Neuronal stem cell (in vitro differentiated cells): ENCODE measurements around the gene MAPK11.
A peak's percentile ranks its signal among the peaks of the same experiment; 100 is the strongest.

ENCODE experiments used
- DNase-seq: peaks from one replicate; pipeline ENCODE4 v3.0.0-alpha.2; 2013; ENCODE audit warnings: low spot score
- H2AFZ ChIP-seq: one replicate; pipeline ENCODE4 v1.6.1; 2013; ENCODE audit warnings: mild to moderate bottlenecking, low read length, inconsistent platforms
- H2AK5ac ChIP-seq: 2 replicates; pipeline ENCODE4 v1.6.1; 2013; ENCODE audit warnings: low read depth, mild to moderate bottlenecking, inconsistent platforms, low read length, moderate library complexity, mixed read lengths
- H2BK120ac ChIP-seq: 2 replicates; pipeline ENCODE4 v1.6.1; 2013; ENCODE audit warnings: low read depth, mild to moderate bottlenecking, inconsistent platforms, low read length, moderate library complexity, mixed read lengths
- H2BK12ac ChIP-seq: one replicate; pipeline ENCODE4 v1.6.1; 2013; ENCODE audit warnings: low read length, inconsistent platforms
- H2BK15ac ChIP-seq: 2 replicates; pipeline ENCODE4 v1.6.1; 2013; ENCODE audit warnings: mild to moderate bottlenecking, low read length, inconsistent platforms, mixed read lengths
- H2BK5ac ChIP-seq: one replicate; pipeline ENCODE4 v1.6.1; 2013; ENCODE audit warnings: inconsistent platforms, mild to moderate bottlenecking, low read length, moderate library complexity
- H3K14ac ChIP-seq: one replicate; pipeline ENCODE4 v1.6.1; 2013; ENCODE audit warnings: low read length, inconsistent platforms
- H3K18ac ChIP-seq: 2 replicates; pipeline ENCODE4 v1.6.1; 2013; ENCODE audit warnings: low read length, inconsistent platforms
- H3K23ac ChIP-seq: 2 replicates; pipeline ENCODE4 v1.6.1; 2013; ENCODE audit warnings: low read depth, mild to moderate bottlenecking, mixed read lengths, low read length, inconsistent platforms; ENCODE audit not compliant: poor library complexity
- H3K27ac ChIP-seq: replicated peaks from 3 replicates; pipeline ENCODE4 v1.5.1; 2013; ENCODE audit warnings: low read length, inconsistent platforms
- H3K27me3 ChIP-seq, 3 experiments: 2 replicates each; pipeline ENCODE4 v1.6.1; 2013; ENCODE audit warnings: low read length in 3 of 3, mild to moderate bottlenecking in 2 of 3, inconsistent platforms in 1 of 3, low read depth in 1 of 3, mixed read lengths in 1 of 3, moderate library complexity in 1 of 3; ENCODE audit not compliant: control insufficient read depth in 3 of 3, insufficient read depth in 3 of 3
- H3K36me3 ChIP-seq, 2 donors: replicated peaks in 1 of 2; 2 replicates each; pipeline ENCODE4 v1.6.1; 2013; ENCODE audit warnings: low read length in 2 of 2; ENCODE audit not compliant: control insufficient read depth in 2 of 2, insufficient read depth in 2 of 2
- H3K4ac ChIP-seq: 2 replicates; pipeline ENCODE4 v1.6.1; 2013; ENCODE audit warnings: inconsistent platforms, mild to moderate bottlenecking, low read length, moderate library complexity
- H3K4me1 ChIP-seq, 2 donors: 1 replicate in 1 of 2; 2 replicates in 1 of 2; pipeline ENCODE4 v1.6.1; 2013; ENCODE audit warnings: low read length in 2 of 2, low read depth in 1 of 2; ENCODE audit not compliant: control insufficient read depth in 2 of 2, insufficient read depth in 1 of 2
- H3K4me2 ChIP-seq: one replicate; pipeline ENCODE4 v1.6.1; 2013; ENCODE audit warnings: mild to moderate bottlenecking, low read length, inconsistent platforms; ENCODE audit not compliant: insufficient read depth, poor library complexity, severe bottlenecking
- H3K4me3 ChIP-seq, 2 donors: 2 replicates each; pipeline ENCODE4 v1.5.1; 2013; ENCODE audit warnings: low read length in 2 of 2, mild to moderate bottlenecking in 2 of 2, inconsistent platforms in 1 of 2, moderate library complexity in 1 of 2
- H3K79me1 ChIP-seq: one replicate; pipeline ENCODE4 v1.6.1; 2013; ENCODE audit warnings: low read depth, mild to moderate bottlenecking, inconsistent platforms, low read length, moderate library complexity
- H3K9ac ChIP-seq: one replicate; pipeline ENCODE4 v1.6.1; 2013; ENCODE audit warnings: mild to moderate bottlenecking, low read depth, low read length, inconsistent platforms; ENCODE audit not compliant: poor library complexity
- H3K9me3 ChIP-seq, 2 donors: replicated peaks in 1 of 2; 2 replicates each; pipeline versions ENCODE3 to v1.6.1; 2013; ENCODE audit warnings: low read length in 2 of 2, mild to moderate bottlenecking in 2 of 2, inconsistent platforms in 1 of 2, low read depth in 1 of 2, mixed read lengths in 1 of 2, moderate library complexity in 1 of 2; ENCODE audit not compliant: control insufficient read depth in 2 of 2, insufficient read depth in 1 of 2
- H4K8ac ChIP-seq: one replicate; pipeline ENCODE4 v1.6.1; 2013; ENCODE audit warnings: low read depth, mild to moderate bottlenecking, inconsistent platforms, low read length, moderate library complexity
- H4K91ac ChIP-seq: one replicate; pipeline ENCODE4 v1.6.1; 2013; ENCODE audit warnings: low read length, low read depth, mild to moderate bottlenecking, inconsistent platforms; ENCODE audit not compliant: poor library complexity
- WGBS, 2 donors: extraction: QIAGEN DNeasy Blood & Tissue Kit; methylation state at CpG; one replicate each; pipeline ENCODE4 v1.1.7; 2013; ENCODE audit warnings: missing lambda C conversion rate in 2 of 2, mixed read lengths in 1 of 2; ENCODE audit not compliant: insufficient read length in 2 of 2, insufficient replicate concordance in 1 of 2; ENCODE audit errors: extremely low coverage in 2 of 2; 5-methylcytosine and 5-hydroxymethylcytosine counted together

Gene MAPK11

GRCh38 chr22:50281957-50282356 is 11.8 kb upstream of the MAPK11 start:
- no peak overlapping the region for H2BK5ac ChIP-seq
- peak overlapping the region; percentile 43 for H3K23ac ChIP-seq
- H2BK120ac ChIP-seq, result no peak overlapping the region
- no peak overlapping the region for H2BK12ac ChIP-seq
- no peak overlapping the region for H2AK5ac ChIP-seq
- no peak overlapping the region for H2BK15ac ChIP-seq
- no peak overlapping the region for H3K9ac ChIP-seq
- H3K36me3 ChIP-seq, result peaks cover 71 to 93% of the 10 kb centered on the region in 2 donors
- H4K8ac ChIP-seq, result no peak overlapping the region
- no peaks in the 10 kb centered on the region for H3K9me3 ChIP-seq
- H3K4me1 ChIP-seq, result no peaks in the 10 kb centered on the region
- no peaks in the 10 kb centered on the region for H3K27me3 ChIP-seq
- H3K14ac ChIP-seq, result no peak overlapping the region
- H3K79me1 ChIP-seq, result peaks cover 10% of the 10 kb centered on the region
- WGBS, 2 donors, result no CpG with 5 or more reads among the region's 25 CpGs
- no peak overlapping the region for H2AFZ ChIP-seq
- no peak overlapping the region for H3K18ac ChIP-seq
- no peak overlapping the region for H4K91ac ChIP-seq
- H3K4me3 ChIP-seq, result no peak overlapping the region
- no peak for DNase-seq
- no peak overlapping the region for H3K27ac ChIP-seq
- no peak overlapping the region for H3K4ac ChIP-seq
- H3K4me2 ChIP-seq, result no peak overlapping the region

DNA sequence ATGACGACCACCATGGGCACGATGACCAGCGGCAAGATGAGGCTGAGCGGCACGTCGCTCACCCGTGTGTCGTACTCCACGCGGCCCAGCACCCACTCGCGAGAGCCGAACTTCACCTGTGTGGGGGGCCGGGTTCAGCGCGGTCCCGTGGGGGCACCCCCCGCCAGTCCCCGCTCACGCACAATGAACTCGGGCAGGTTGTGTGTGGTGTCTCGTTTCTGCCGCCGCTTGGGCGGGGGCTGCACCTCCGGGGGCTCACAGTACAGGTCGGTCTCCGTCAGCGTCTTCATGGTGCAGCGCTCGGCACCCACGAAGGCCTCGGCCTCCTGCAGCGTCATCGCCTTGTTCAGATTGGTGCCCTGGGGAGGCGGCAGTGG is 11.2 kb upstream of the MAPK11 start:
- Histone ChIP-seq H3K4me1 (no peaks in the 10 kb centered on the region), H2BK15ac (no peak overlapping the region), H3K9ac (no peak overlapping the region), H3K79me1 (peaks cover 6% of the 10 kb centered on the region), H3K27ac (no peak overlapping the region), H3K4me3 (no peak overlapping the region), H3K9me3 (peaks cover 2 to 5% of the 10 kb centered on the region in 2 donors), H4K8ac (no peak overlapping the region), H3K36me3 (peaks cover 69 to 93% of the 10 kb centered on the region in 2 donors), H2BK120ac (no peak overlapping the region), H3K18ac (no peak overlapping the region), H4K91ac (no peak overlapping the region), H2BK5ac (no peak overlapping the region), H2AFZ (no peak overlapping the region), H2BK12ac (no peak overlapping the region), H3K14ac (no peak overlapping the region), H3K4ac (no peak overlapping the region), H3K27me3 (no peaks in the 10 kb centered on the region), H3K4me2 (no peak overlapping the region), H3K23ac (no peak overlapping the region), H2AK5ac (no peak overlapping the region)
- WGBS, 2 donors, result no CpG with 5 or more reads among the region's 36 CpGs
- no peak for DNase-seq

DNA sequence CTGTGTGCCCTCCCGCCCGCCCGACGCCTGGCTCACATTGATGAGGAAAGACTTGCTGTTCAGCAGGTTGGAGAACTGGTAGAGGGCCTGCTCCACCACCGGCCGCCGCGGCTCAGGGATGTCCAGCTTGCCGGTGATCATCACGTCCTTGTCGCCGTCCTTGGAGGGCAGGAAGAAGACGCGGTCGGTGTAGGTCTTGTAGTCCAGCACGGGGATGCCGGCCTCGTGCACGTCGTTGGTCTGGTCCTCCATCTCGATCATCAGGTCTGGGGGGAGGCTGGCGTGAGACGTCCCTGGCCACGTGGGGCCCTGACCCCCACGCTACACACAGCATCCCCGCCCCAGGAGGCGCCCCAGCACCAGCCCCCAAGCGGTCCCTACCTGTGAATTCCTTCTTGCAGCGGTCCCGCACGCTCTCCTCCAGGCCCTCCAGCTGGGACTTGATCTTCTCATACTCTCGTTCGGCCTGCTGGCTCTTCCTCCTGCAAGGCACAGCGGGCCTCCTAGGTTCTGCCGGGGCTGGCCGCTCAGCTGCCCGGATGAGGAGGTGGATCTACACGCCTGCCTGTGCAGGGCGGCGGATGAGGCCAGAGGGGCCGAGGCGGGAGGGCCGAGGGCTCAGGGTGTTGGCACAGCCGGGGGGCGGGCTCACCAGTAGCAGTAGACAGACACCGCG is 10.7 kb upstream of the MAPK11 start:
- H2BK120ac ChIP-seq, result no peak overlapping the region
- no peak overlapping the region for H4K8ac ChIP-seq
- DNase-seq, result no peak
- H2BK12ac ChIP-seq, result no peak overlapping the region
- no peak overlapping the region for H3K27ac ChIP-seq
- no peak overlapping the region for H2BK15ac ChIP-seq
- no peaks in the 10 kb centered on the region for H3K27me3 ChIP-seq
- H3K9ac ChIP-seq, result no peak overlapping the region
- peaks cover 69 to 93% of the 10 kb centered on the region in 2 donors for H3K36me3 ChIP-seq
- no peak overlapping the region for H3K23ac ChIP-seq
- H3K4me3 ChIP-seq, result no peak overlapping the region
- no CpG with 5 or more reads among the region's 47 CpGs for WGBS, 2 donors
- H3K4me2 ChIP-seq, result no peak overlapping the region
- no peak overlapping the region for H3K14ac ChIP-seq
- peaks cover 3 to 7% of the 10 kb centered on the region in 2 donors for H3K9me3 ChIP-seq
- H3K18ac ChIP-seq, result no peak overlapping the region
- no peak overlapping the region for H2AFZ ChIP-seq
- no peak overlapping the region for H2AK5ac ChIP-seq
- peaks cover 9% of the 10 kb centered on the region for H3K79me1 ChIP-seq
- H4K91ac ChIP-seq, result no peak overlapping the region
- no peak overlapping the region for H3K4ac ChIP-seq
- H3K4me1 ChIP-seq, result no peaks in the 10 kb centered on the region
- no peak overlapping the region for H2BK5ac ChIP-seq

DNA sequence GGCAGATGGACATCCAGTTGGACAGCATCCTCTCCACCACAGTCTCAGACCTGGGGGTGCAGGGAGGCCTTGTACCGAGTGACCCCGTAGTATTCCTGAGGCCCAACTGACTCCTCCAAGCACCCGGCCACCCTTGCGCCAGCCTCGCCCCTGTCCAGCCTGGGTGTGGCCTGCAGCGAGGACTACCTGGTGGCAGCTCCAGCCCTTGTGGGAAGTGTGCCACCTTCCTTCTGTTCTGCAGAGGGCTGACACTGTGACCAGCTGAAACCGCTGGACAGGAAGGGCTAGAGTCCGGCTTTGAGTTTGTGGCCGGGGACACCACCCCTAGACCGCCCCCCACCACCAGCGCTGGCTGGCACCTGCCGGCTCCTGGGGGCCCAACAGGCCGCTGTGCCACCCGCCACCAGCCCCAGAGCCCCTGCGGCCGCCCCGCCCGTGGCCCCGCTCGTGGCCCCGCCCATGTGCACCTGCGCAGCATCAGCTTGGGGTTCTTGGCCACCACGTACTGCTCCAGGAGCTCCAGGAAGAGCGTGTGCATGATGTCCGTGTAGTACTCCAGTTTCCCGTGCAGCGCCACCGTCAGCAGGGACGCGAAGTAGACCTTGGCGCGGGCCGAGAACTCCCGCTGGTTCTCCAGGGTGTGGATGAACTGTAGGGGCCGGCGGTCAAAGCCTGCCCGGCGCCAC is 10.0 kb upstream of the MAPK11 start:
- Histone ChIP-seq H3K36me3 (peaks cover 71 to 96% of the 10 kb centered on the region in 2 donors), H4K91ac (no peak overlapping the region), H4K8ac (no peak overlapping the region), H2BK15ac (no peak overlapping the region), H2BK12ac (no peak overlapping the region), H3K79me1 (peaks cover 10% of the 10 kb centered on the region), H3K4me2 (no peak overlapping the region), H3K14ac (no peak overlapping the region), H2AFZ (no peak overlapping the region), H3K27me3 (no peaks in the 10 kb centered on the region), H3K4ac (no peak overlapping the region), H3K23ac (no peak overlapping the region), H2BK120ac (no peak overlapping the region), H3K9me3 (peaks cover 3 to 7% of the 10 kb centered on the region in 2 donors), H2BK5ac (no peak overlapping the region), H3K9ac (no peak overlapping the region), H3K27ac (no peak overlapping the region), H2AK5ac (no peak overlapping the region), H3K4me3 (no peak overlapping the region), H3K4me1 (peaks cover 0 to 1% of the 10 kb centered on the region in 2 donors), H3K18ac (no peak overlapping the region)
- WGBS, 2 donors, result no CpG with 5 or more reads among the region's 38 CpGs
- DNase-seq, result no peak
